Naive B cell (primary cell): ENCODE measurements around the gene SIRT7. TPM values are rescaled to one million over a fixed set of nuclear protein-coding genes. Genes with fewer than 3 reads are reported as not detected.
A peak's percentile ranks its signal among the peaks of the same experiment; 100 is the strongest.

Source experiments
- ATAC-seq, 2 donors: fragments of 150-1000 bp; cut with Tn5 transposase; 2 replicates each; pipeline ENCODE4 v1.10.0; 2021; ENCODE audit warnings: low read depth in 2 of 2, mild to moderate bottlenecking in 2 of 2, moderate library complexity in 2 of 2
- DNase-seq: peaks from one replicate; pipeline ENCODE4 v3.0.0; 2022
- H3K27ac Mint-ChIP-seq, 6 donors: one replicate each; pipeline ENCODE4 v1.8.0; 2020 to 2022; ENCODE audit warnings: mild to moderate bottlenecking in 6 of 6, mixed read lengths in 6 of 6, moderate library complexity in 5 of 6, inconsistent platforms in 2 of 6
- H3K27me3 Mint-ChIP-seq, 3 donors: one replicate each; pipeline ENCODE4 v1.8.0; 2021 to 2022; ENCODE audit warnings: mixed read lengths in 3 of 3, mild to moderate bottlenecking in 1 of 3
- H3K36me3 Mint-ChIP-seq, 2 donors: one replicate each; pipeline ENCODE4 v1.8.0; 2020 to 2022; ENCODE audit warnings: mixed read lengths in 2 of 2, inconsistent platforms in 1 of 2, mild to moderate bottlenecking in 1 of 2
- H3K4me1 Mint-ChIP-seq, 3 donors: one replicate each; pipeline ENCODE4 v1.8.0; 2020 to 2022; ENCODE audit warnings: mixed read lengths in 3 of 3, inconsistent platforms in 1 of 3, mild to moderate bottlenecking in 1 of 3, moderate library complexity in 1 of 3
- H3K4me3 Mint-ChIP-seq, 8 donors: one replicate each; pipeline ENCODE4 v1.8.0; 2020 to 2022; ENCODE audit warnings: mild to moderate bottlenecking in 8 of 8, mixed read lengths in 8 of 8, moderate library complexity in 8 of 8, inconsistent platforms in 2 of 8
- H3K9me3 Mint-ChIP-seq, 7 donors: one replicate each; pipeline ENCODE4 v1.8.0; 2020 to 2022; ENCODE audit warnings: mixed read lengths in 7 of 7, mild to moderate bottlenecking in 5 of 7, inconsistent platforms in 2 of 7, moderate library complexity in 1 of 7
- polyA plus RNA-seq, 6 donors: library from polyadenylated mRNA; unstranded; fragments of 300-500 nt; fragmentation: Illumina TruSeq; gene quantifications; one replicate each; pipeline ENCODE4 v1.2.3, GENCODE V29; 2021; ENCODE audit warnings: low read depth in 6 of 6

The SIRT7 gene
- polyA plus RNA-seq, 6 donors from 2014 or later, result 23.6 to 41.3 (median 30.6) TPM

DNA sequence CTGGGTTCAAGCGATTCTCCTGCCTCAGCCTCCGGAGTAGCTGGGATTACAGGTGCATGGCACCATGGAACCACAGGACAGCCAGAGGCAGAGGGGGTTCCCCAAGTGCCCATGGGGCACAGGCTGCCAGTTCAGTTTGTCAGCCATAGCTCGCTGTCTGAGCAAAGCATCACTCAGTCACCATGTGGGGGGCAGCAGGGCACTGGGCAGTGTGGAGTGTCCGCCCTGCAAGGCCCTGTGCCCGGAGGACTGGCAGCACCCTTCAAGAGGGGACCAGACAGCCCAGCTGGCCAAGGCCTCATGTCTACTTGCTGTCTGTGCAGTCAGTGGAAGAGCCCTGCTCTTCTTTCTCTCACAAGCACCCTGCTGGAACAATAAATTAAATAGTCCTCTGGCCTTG lies 33.0 kb downstream of the SIRT7 start:
- no peak for ATAC-seq
- H3K27ac Mint-ChIP-seq, result peak overlapping the region in 1 of 6 donors; percentile 63
- peak overlapping the region in 1 of 8 donors; percentile 70 for H3K4me3 Mint-ChIP-seq
- H3K27me3 Mint-ChIP-seq, result no peaks in the 10 kb centered on the region
- peaks cover 3 to 13% of the 10 kb centered on the region in 2 donors for H3K36me3 Mint-ChIP-seq
- H3K9me3 Mint-ChIP-seq, result no peaks in the 10 kb centered on the region
- H3K4me1 Mint-ChIP-seq, result peaks cover 14 to 16% (median 16%) of the 10 kb centered on the region in 3 donors
- DNase-seq, result no peak

GRCh38 chr17:81884520-81884919 lies 33.5 kb downstream of the SIRT7 start:
- Mint-ChIP-seq H3K36me3 (peaks cover 3 to 13% of the 10 kb centered on the region in 2 donors), H3K4me1 (peaks cover 15 to 16% (median 16%) of the 10 kb centered on the region in 3 donors), H3K27me3 (no peaks in the 10 kb centered on the region), H3K27ac (no peak overlapping the region), H3K4me3 (no peak overlapping the region), H3K9me3 (no peaks in the 10 kb centered on the region)
- no peak for DNase-seq
- ATAC-seq, result no peak

DNA sequence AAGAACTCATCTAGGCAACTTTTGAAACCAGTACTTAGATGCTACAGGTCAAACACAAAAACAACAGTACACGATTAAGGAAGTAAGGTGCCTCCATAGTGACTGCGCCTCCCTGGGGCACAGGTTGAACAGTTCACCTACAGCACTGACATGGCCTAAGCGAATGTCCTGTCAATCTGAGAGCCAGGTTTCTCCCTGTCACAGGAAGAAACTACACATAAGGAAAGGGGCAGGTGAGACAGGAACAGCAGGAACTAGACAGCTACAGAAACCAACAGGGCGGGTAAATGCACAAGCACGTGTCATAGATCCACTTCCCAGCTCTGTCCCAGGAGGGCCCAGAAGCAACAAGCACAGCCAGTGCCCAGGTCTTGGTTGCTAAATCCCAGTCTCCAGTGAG lies 38.9 kb downstream of the SIRT7 start:
- no peaks in the 10 kb centered on the region for H3K27me3 Mint-ChIP-seq
- no peak overlapping the region for H3K27ac Mint-ChIP-seq
- no peaks in the 10 kb centered on the region for H3K36me3 Mint-ChIP-seq
- no peaks in the 10 kb centered on the region for H3K9me3 Mint-ChIP-seq
- ATAC-seq (no peak), DNase-seq (no peak)
- H3K4me3 Mint-ChIP-seq, result no peak overlapping the region
- peaks cover under 1 to 5% (median 4%) of the 10 kb centered on the region in 3 donors for H3K4me1 Mint-ChIP-seq

DNA sequence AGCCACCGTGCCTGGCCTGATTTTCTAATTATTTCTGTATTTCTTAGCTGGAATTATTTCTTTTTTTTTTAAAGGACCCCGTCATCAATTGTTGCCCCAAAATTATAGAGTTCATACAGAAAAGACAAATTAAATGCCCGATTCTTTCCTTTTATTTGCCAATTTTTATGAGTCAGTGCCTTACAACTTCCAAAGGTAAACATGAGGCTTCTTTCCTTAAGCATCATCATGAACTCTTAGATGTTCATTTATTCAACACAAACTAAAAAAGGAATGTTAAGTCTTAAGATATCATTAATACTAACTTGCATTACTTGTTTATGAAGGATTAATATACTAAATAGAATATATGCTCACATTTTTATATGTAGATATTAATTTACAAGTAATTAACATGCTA lies 39.7 kb downstream of the SIRT7 start:
- no peaks in the 10 kb centered on the region for H3K27me3 Mint-ChIP-seq
- DNase-seq, result no peak
- peaks cover 4 to 8% (median 6%) of the 10 kb centered on the region in 3 donors for H3K4me1 Mint-ChIP-seq
- H3K27ac Mint-ChIP-seq, result no peak overlapping the region
- H3K4me3 Mint-ChIP-seq, result no peak overlapping the region
- no peak for ATAC-seq
- H3K36me3 Mint-ChIP-seq, result no peaks in the 10 kb centered on the region
- no peaks in the 10 kb centered on the region for H3K9me3 Mint-ChIP-seq

- Mint-ChIP-seq H3K27me3 (no peaks in the 10 kb centered on the region), H3K4me3 (no peak overlapping the region), H3K4me1 (peaks cover 9 to 13% (median 12%) of the 10 kb centered on the region in 3 donors), H3K27ac (peak overlapping the region in 1 of 6 donors; percentile 44), H3K36me3 (no peaks in the 10 kb centered on the region), H3K9me3 (no peaks in the 10 kb centered on the region)
- no peak for DNase-seq
- ATAC-seq, result no peak
These were observed 40.4 kb downstream of the SIRT7 start for GRCh38 chr17:81877569-81877968.

DNA sequence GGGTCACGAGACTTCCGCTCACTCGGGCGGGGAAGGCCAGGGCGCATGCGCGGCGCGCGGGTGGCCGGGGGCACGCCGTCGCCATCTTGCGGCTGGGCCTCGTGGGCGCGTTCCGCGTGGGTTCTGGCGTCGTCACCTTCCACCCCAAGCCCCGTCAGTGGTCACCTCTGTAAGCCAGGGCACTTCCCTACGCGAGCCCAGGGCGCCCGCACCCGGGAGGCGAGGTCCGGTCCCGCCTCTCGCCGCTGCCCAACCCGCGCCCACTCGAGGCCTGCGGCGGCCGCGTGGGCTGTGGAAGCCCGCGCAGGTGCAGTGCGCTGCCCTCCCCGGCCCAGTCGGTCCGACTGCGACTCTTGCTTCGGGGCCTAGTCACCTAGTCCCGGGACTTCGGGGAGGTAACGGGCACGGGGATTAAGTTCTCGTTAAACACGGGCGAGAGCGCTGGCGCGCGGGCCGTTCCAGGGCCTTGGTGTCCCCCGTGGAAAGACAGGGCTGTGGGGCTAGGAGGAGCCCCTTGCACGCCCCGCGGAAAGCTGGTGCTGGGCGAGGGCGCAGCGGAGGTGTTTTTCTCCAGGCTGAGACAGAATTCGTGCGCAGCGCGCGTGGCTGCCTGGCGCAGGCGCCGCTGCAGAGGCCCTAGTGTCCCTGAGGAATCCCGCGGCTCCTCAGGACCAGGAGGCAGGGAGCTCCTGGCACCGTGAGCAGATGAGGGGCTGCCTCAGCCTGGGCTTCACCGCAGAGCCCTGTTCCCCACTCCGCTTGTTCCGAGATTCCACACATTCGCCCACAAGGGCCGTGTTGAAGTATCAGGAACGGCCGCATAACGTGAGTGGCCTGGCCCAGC lies 46.4 kb downstream of the SIRT7 start:
- peak overlapping the region; percentile 80 to 94 (median 88) for H3K4me3 Mint-ChIP-seq
- ATAC-seq (peak; percentile 37 to 40), DNase-seq (peak; percentile 97)
- H3K9me3 Mint-ChIP-seq, result no peaks in the 10 kb centered on the region
- H3K36me3 Mint-ChIP-seq, result no peaks in the 10 kb centered on the region
- peak overlapping the region; percentile 95 to 99 (median 96) for H3K27ac Mint-ChIP-seq
- H3K27me3 Mint-ChIP-seq, result no peaks in the 10 kb centered on the region
- peaks cover 14 to 39% (median 24%) of the 10 kb centered on the region in 3 donors for H3K4me1 Mint-ChIP-seq

GRCh38 chr17:81870981-81871386 lies 47.0 kb downstream of the SIRT7 start, which contains the start of gene ARHGDIA:
Gene ARHGDIA (minus strand): TSS chr17:81871337. CDS start chr17:81869930, 1,407 bp downstream.
- H3K36me3 Mint-ChIP-seq, result no peaks in the 10 kb centered on the region
- DNase-seq (no peak), ATAC-seq (peak; percentile 72 to 76)
- peaks cover 14 to 39% (median 24%) of the 10 kb centered on the region in 3 donors for H3K4me1 Mint-ChIP-seq
- no peaks in the 10 kb centered on the region for H3K9me3 Mint-ChIP-seq
- peak within 1 kb of the TSS; percentile 95 to 99 (median 96) for H3K27ac Mint-ChIP-seq
- peak within 1 kb of the TSS; percentile 83 to 94 (median 90) for H3K4me3 Mint-ChIP-seq
- H3K27me3 Mint-ChIP-seq, result no peaks in the 10 kb centered on the region

GRCh38 chr17:81870131-81870980 lies 47.6 kb downstream of the SIRT7 start:
- DNase-seq, result peak; percentile 43
- Mint-ChIP-seq H3K4me3 (peak overlapping the region; percentile 81 to 92 (median 87)), H3K4me1 (peaks cover 17 to 39% (median 24%) of the 10 kb centered on the region in 3 donors), H3K9me3 (no peaks in the 10 kb centered on the region), H3K27me3 (no peaks in the 10 kb centered on the region), H3K36me3 (no peaks in the 10 kb centered on the region), H3K27ac (peak overlapping the region; percentile 95 to 97 (median 96))
- peak; percentile 17 to 25 for ATAC-seq

GRCh38 chr17:81869221-81870130 lies 48.5 kb downstream of the SIRT7 start:
- peak overlapping the region; percentile 95 to 97 (median 96) for H3K27ac Mint-ChIP-seq
- no peaks in the 10 kb centered on the region for H3K9me3 Mint-ChIP-seq
- H3K4me3 Mint-ChIP-seq, result peak overlapping the region; percentile 81 to 92 (median 87)
- ATAC-seq, result peak in 1 of 2 donors; percentile 8
- peaks cover 17 to 39% (median 24%) of the 10 kb centered on the region in 3 donors for H3K4me1 Mint-ChIP-seq
- DNase-seq, result peak; percentile 48
- H3K36me3 Mint-ChIP-seq, result no peaks in the 10 kb centered on the region
- H3K27me3 Mint-ChIP-seq, result no peaks in the 10 kb centered on the region

GRCh38 chr17:81868674-81869220 lies 49.2 kb downstream of the SIRT7 start:
- Mint-ChIP-seq H3K27ac (peak overlapping the region in 5 of 6 donors; percentile 16 to 96 (median 89)), H3K4me1 (peaks cover 17 to 40% (median 21%) of the 10 kb centered on the region in 3 donors), H3K4me3 (peak overlapping the region in 5 of 8 donors; percentile 15 to 91 (median 39)), H3K36me3 (no peaks in the 10 kb centered on the region), H3K27me3 (no peaks in the 10 kb centered on the region), H3K9me3 (no peaks in the 10 kb centered on the region)
- ATAC-seq (no peak), DNase-seq (no peak)

DNA sequence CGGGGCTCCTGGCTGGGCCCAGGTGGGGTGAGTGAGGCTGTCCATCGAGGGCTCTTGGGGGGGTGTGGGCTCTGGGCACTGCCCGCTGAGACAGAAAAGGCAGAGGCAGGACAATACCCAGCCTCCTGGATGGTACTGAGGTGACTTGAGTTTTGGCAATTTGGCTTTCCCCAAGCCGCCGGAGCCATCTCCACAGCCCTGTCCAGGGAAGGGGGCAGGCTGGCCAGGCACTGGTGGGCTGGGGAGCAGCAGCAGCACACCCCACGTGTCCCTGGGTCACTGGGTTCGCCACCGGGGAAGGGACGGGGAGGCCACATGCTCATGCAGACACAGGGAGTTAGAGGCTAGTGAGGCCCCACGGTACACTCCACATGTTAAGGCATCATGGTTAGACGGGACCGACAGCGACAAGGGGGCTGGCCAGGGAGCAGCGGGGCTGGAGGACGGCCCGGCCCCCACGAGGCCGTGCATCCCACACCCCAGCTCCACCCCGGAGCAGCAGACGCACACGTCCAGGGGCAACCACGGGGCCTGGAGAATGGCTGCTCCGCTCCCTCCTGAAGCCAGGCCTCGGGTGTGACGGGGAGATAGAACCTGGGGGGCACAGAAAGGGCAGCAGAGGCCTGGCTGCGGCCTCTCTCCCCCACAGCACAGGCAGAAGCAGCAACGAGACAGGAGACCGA lies 49.8 kb downstream of the SIRT7 start:
- no peak for ATAC-seq
- Mint-ChIP-seq H3K4me3 (peak overlapping the region in 6 of 8 donors; percentile 35 to 70 (median 49)), H3K27me3 (no peaks in the 10 kb centered on the region), H3K4me1 (peaks cover 17 to 42% (median 26%) of the 10 kb centered on the region in 3 donors), H3K36me3 (no peaks in the 10 kb centered on the region), H3K9me3 (no peaks in the 10 kb centered on the region), H3K27ac (peak overlapping the region in 3 of 6 donors; percentile 50 to 95 (median 85))
- no peak for DNase-seq
